GM18868 (cell line): ENCODE results near the gene CEP44.
"Not testable (repeated sequence)": the region's sequence is repeated elsewhere in the genome, so short reads cannot be mapped to it uniquely, and the experiment has no call there.

Experiments used
- ATAC-seq: cut with Tn5 transposase; IDR thresholded peaks from one replicate; pipeline ENCODE4 v1.9.1; 2021; ENCODE audit warnings: mild to moderate bottlenecking, moderate library complexity; ENCODE audit not compliant: unreplicated experiment

The CEP44 gene

DNA sequence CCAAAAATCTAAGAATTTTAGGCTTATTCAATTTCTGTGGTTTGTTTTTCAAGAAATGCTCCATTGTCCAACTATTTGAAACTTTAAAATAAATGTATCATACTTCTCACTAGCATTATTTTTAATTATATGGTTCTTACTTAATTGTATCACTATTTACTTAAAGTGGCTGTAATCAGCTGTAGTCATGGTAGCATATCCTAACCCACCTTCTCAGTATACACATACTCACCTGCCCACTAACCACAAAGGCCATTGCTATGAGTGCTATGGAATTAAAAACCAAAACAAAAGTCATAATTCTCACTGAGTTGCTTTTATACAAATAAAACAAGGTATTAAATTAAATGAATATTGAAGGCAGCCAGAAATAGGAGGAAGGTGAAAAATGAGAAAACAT is 5.2 kb upstream of the CEP44 start:
- peak; percentile 18 for ATAC-seq

GRCh38 chr4:174279433-174280155 is 4.1 kb upstream of the CEP44 start:
- no peak for ATAC-seq

- ATAC-seq: no peak
Observed at GRCh38 chr4:174281182-174281737, 2.5 kb upstream of the CEP44 start.

- ATAC-seq: no peak
Observed at GRCh38 chr4:174281901-174282300, 1.8 kb upstream of the CEP44 start.

DNA sequence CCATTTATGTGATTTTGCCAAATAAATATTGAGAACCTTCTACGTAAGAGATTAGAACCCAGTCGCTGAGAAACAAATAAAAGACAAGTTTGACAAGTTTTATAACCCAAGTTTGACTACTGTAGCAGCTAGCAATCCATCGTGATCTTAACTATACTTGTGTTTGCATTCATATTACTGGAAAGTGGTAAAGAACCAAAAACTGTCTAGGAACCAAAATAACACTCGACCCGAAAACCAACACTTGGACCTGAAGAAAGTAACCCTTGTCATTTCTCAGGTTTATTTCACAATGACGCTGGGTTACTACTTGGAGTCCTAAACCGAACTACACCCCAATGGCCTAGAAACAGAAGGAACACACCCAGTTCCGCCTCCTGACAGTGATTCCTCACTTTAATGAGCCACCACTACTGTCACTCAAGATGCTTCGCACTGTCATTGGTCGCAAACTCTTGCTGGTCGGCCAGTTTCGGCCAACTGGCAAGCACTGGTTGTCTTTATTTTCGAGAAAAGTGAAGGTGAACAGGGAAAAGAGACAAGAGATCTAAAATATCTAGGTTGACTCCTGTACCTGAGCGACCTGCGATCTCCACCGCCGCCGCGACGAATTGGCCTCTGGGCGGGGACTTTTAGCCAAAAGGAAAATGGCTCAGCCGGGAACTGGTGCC is 740 bp upstream of the CEP44 start:
- ATAC-seq: peak; percentile 96

- no peak for ATAC-seq
Observed at GRCh38 chr4:174284487-174284886, 776 bp downstream of the CEP44 start.

- no peak for ATAC-seq
Observed at GRCh38 chr4:174286870-174287269, 3.2 kb downstream of the CEP44 start.

DNA sequence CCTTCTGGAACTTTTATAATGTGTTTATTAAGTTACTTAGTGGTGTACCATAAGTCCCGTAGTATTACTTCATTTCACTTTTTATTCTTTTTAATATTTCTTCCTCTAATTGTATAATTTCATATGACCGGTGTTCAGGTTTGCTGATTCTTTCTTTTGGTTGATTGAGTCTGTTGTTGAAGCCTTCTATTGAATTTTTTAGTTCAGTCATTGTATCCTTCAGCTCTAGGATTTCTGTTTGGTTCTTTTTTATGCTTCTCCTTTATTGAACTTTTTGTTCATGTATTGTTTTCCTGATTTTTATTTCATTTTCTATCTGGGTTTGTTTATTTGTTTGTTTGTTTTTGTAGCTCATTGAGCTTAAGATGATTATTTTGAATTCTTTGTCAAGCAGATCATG is 8.8 kb downstream of the CEP44 start:
- ATAC-seq: no peak

- ATAC-seq: not testable (repeated sequence)
Observed at GRCh38 chr4:174294641-174295040, 10.9 kb downstream of the CEP44 start.

DNA sequence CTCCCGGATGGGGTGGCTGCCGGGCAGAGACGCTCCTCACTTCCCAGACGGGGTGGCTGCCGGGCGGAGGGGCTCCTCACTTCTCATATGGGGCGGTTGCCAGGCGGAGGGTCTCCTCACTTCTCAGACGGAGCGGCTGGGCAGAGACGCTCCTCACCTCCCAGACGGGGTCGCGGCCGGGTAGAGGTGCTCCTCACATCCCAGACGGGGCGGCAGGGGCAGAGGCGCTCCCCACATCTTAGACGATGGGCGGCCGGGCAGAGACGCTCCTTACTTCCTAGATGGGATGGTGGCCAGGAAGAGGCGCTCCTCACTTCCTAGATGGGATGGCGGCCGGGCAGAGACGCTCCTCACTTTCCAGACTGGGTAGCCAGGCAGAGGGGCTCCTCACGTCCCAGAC is 11.4 kb downstream of the CEP44 start:
- not testable (repeated sequence) for ATAC-seq

- no peak for ATAC-seq
Observed at GRCh38 chr4:174303687-174304086, 20.0 kb downstream of the CEP44 start.

DNA sequence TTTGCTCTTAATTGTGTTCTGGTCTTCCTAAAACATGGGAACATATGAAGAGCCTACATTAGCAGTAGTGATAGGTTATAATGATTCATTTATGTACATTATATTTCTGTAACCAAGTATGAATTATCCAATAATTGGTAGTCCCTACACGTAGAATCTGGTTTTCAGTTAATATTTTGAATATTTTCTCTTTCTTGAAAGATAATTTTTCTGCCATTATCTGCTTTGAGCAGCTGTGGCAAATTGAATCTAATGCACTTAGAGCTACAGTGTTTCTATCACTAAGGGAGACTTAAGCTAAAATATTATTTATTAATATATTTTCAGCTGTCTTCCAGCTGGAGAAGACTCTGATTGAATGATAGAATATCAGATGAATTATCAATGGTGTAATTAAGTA is 21.0 kb downstream of the CEP44 start:
- no peak for ATAC-seq

GRCh38 chr4:174305961-174306360 is 22.2 kb downstream of the CEP44 start:
- ATAC-seq: no peak

DNA sequence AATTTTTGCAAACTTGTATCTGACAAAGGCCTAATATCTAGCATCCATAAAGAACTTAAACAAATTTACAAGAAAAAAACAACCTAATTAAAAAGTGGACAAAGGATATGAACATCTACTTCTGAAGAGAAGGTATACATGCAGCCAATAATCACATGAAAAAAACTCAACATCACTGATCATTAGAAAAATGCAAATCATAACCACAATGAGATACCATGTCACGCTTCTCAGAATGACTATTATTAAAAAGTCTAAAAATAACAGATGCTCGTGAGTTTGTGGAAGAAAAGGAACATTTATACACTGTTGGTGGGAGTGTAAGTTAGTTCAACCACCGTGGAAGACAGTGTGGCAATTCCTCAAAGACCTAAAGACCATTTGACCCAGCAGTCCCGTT is 24.0 kb downstream of the CEP44 start:
- peak; percentile 53 for ATAC-seq

DNA sequence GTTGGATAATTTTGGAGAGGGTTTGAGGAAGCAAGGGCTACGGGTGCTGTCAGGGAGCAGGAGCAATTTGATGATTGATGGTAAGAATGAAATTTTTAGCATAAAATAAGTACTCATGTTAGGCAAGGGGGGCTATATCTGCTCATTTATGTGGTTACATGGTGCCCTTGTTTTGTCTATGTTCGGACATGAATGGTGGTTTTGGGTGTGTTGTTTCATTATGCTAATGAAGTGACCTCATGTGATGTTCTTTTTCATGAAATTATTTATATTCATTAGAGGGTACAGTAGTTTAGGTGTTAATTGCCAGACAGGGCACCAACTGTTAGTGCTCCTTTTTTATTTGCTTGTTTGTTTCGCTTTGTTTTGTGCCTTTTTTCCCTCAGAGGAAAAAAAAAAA is 29.3 kb downstream of the CEP44 start:
- ATAC-seq: no peak

- ATAC-seq: no peak
Observed at GRCh38 chr4:174314274-174314673, 30.6 kb downstream of the CEP44 start.

DNA sequence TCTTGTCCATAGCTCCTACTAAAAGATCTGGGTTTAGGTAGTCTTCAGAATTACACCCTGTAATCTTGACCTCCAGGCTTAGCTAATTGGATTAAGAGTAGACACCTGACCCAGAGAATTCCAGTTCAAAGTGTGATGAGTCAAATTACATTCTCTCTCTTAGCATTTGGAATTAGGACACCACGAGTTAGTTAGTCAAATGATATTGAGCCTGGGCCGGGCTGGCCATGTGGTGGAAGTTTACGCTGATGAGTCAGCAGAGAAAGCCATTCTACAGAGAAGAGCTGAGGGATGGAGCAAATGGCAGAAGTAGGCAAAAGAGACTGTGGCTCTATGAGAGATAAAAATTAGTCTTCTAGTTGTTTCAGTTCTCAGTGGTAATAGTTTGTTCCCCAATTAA is 31.1 kb downstream of the CEP44 start:
- ATAC-seq: no peak

- ATAC-seq: no peak
Observed at GRCh38 chr4:174316546-174316945, 32.8 kb downstream of the CEP44 start.

- no peak for ATAC-seq
Observed at GRCh38 chr4:174316954-174317353, 33.2 kb downstream of the CEP44 start.

DNA sequence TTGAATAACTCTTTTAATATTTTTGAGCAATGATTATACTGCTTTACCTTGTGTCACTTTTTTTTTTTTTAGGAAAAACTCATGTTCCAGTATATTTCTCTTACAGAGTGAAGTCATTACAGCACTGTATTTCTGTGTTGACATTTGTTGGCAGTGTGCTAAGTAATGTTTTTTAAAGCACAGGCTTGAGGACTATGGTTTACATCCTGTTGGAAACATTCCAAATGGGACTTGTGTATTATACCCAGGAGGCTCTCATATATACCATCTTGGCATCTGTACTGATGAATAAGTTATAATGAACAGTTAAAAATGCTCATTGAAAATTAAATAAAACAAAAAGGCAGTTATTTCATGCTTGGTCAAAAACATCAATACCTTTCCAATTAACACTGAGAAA is 33.8 kb downstream of the CEP44 start:
- no peak for ATAC-seq

DNA sequence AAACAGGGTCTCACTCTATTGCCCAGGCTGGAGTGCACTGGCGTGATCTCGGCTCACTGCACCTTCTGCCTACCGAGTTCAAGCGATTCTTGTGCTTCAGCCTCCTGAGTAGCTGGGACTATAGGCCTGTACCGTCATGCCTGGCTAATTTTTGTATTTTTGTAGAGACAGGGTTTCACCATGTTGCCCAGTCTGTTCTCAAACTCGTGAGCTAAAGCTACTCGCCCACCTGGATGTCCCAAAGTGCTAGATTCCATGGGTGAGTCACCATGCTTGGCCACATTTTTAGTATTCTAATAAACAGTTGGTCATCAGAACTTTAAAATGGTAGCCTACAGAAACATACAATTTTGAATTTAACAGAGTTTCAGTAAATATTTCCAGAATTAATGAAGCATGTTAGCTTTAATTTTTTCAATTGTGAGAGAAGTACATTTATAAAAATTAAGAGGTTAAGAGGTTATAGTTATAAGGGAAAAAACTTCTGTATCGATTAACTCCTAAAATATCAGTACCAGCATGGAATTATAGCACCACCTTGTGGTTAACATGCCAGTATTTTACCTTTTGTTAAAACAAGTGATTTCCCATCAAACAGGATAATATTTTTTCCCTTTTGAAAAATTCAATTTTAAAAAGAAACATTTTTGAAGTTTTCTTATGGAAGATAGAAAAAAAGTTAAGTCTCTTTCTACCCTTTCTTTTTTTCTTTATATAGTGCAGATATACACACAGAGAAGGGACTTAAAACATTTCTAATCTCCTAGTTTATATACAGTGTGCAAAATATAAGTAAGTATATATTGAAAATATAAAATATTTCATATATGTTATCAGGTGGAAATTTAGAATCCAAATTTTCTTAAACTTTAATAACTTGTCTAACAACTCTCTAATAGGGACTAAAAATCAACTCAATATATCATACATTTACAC is 35.4 kb downstream of the CEP44 start:
- peak; percentile 50 for ATAC-seq
